ENCODE results near the gene GNAZ. TPM values are rescaled to one million over a fixed set of nuclear protein-coding genes. Genes with fewer than 3 reads are reported as not detected.

The GNAZ gene
- total RNA-seq, 1 experiment from 2014 or later, result 0.48 TPM

DNA sequence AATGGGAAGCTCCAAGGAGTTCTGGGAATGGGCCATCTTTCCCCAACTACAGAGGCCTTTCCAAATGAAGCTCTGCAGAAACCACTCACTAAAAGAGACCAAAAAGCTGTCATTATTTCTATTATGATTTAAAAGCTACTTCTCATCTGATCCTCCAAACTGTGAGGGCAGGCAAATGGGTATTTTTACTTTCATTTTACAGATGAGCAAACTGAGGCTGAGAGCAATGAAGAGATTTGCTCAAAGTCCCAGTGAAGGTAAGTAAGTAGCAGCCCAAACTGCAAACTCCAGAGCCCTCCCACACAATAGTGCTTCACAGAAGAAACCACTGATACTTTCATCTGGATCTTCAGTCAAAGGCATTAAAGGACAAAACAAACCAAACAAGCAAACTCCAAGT is 70.1 kb downstream of the GNAZ start:
- no peak overlapping the region for H3K27ac Mint-ChIP-seq (ENCODE audit: unreplicated experiment)
- intact Hi-C loops (cut with micrococcal nuclease; ENCODE audit: unreplicated experiment), result no loop called here

DNA sequence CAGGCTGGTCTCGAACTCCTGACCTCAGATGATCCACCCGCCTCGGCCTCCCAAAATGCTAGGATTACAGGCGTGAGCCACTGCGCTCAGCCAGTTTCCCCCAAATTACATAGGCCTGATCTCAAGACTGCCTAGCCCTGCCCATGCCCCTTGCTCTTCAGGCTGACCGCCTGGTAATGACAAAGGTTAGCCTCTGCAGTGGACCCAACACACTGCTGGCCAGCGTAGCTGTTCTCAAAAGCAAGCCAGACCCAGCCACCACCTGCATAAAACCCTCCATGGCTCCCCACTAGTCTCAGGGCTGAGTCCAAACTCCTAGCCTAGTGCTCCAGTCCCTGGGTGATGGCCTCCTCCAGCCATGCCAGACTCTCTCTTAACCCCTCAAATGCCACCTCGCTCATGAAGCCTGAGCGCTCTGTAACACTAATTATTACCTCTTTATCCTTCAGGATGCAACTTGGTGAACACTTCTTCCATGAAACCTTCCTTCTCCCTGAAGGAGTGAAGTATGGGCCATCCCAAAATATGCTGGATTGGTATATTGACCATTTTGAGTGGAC is 72.3 kb downstream of the GNAZ start:
- Histone ChIP-seq H3K4me3 (ENCODE audit: low read depth, low read length) (no peak overlapping the region), H3K9me3 (no peaks in the 10 kb centered on the region), H3K36me3 (ENCODE audit: control insufficient read depth, insufficient read depth, low read length) (no peaks in the 10 kb centered on the region; the same call in 1 of the 2 replicates), H3K4me1 (peaks cover 28% of the 10 kb centered on the region), H3K27me3 (replicated peaks; ENCODE audit: control insufficient read depth, insufficient read depth, low read length) (no peaks in the 10 kb centered on the region)
- TF ChIP-seq, protein P1, sequence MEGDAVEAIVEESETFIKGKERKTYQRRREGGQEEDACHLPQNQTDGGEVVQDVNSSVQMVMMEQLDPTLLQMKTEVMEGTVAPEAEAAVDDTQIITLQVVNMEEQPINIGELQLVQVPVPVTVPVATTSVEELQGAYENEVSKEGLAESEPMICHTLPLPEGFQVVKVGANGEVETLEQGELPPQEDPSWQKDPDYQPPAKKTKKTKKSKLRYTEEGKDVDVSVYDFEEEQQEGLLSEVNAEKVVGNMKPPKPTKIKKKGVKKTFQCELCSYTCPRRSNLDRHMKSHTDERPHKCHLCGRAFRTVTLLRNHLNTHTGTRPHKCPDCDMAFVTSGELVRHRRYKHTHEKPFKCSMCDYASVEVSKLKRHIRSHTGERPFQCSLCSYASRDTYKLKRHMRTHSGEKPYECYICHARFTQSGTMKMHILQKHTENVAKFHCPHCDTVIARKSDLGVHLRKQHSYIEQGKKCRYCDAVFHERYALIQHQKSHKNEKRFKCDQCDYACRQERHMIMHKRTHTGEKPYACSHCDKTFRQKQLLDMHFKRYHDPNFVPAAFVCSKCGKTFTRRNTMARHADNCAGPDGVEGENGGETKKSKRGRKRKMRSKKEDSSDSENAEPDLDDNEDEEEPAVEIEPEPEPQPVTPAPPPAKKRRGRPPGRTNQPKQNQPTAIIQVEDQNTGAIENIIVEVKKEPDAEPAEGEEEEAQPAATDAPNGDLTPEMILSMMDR (IDR thresholded peaks at IDR 0.05; ENCODE audit: insufficient read depth in 1 of 2, low read depth in 1 of 2, low read length in 1 of 2, severe bottlenecking in 1 of 2, unreplicated experiment in 1 of 2), result no peak
- POLR2A ChIA-PET, result interaction anchor here (0.6 kb wide), 1 partner anchor 10 kb away, joined by 6 read pairs; no protein-coding TSS in a partner anchor
- no peaks in the 10 kb centered on the region for H3K9me3 Mint-ChIP-seq (ENCODE audit: unreplicated experiment)
- intact Hi-C loops (cut with micrococcal nuclease; ENCODE audit: unreplicated experiment), result loop anchor here (1.0 kb wide), 1 partner anchor 15 kb away; no protein-coding TSS in a partner anchor
- no TSS peak for BruUV-seq (replicated peaks)
- DNase-seq, result no peak
- H3K27me3 Mint-ChIP-seq (ENCODE audit: insufficient read depth, unreplicated experiment), result no peaks in the 10 kb centered on the region
- CTCF ChIA-PET, result interaction anchor here (0.6 to 1.0 kb wide), 6 partner anchors 21 to 450 kb away, joined by 4 to 14 read pairs (median 6); no protein-coding TSS in a partner anchor
- peaks cover 22% of the 10 kb centered on the region for H3K4me1 Mint-ChIP-seq (ENCODE audit: low read depth, unreplicated experiment)
- H3K27ac Mint-ChIP-seq (ENCODE audit: unreplicated experiment), result peak overlapping the region; percentile 94
- peak overlapping the region; percentile 70 for H3K4me3 Mint-ChIP-seq (ENCODE audit: unreplicated experiment)
- no peaks in the 10 kb centered on the region for H3K36me3 Mint-ChIP-seq (ENCODE audit: insufficient read depth, unreplicated experiment)

More for the DNA sequence above, 70.1 kb downstream of the GNAZ start:
- no peaks in the 10 kb centered on the region for H3K9me3 Mint-ChIP-seq (ENCODE audit: unreplicated experiment)
- H3K27me3 Mint-ChIP-seq (ENCODE audit: insufficient read depth, unreplicated experiment), result no peaks in the 10 kb centered on the region
- Histone ChIP-seq H3K9me3 (no peaks in the 10 kb centered on the region), H3K4me3 (ENCODE audit: low read depth, low read length) (no peak overlapping the region), H3K4me1 (peaks cover 14% of the 10 kb centered on the region), H3K27me3 (replicated peaks; ENCODE audit: control insufficient read depth, insufficient read depth, low read length) (no peaks in the 10 kb centered on the region), H3K36me3 (ENCODE audit: control insufficient read depth, insufficient read depth, low read length) (no peaks in the 10 kb centered on the region; the same call in 1 of the 2 replicates)
- CTCF ChIA-PET, result interaction anchor here (0.6 to 0.7 kb wide), 2 partner anchors 53 to 150 kb away, joined by 3 to 6 read pairs; no protein-coding TSS in a partner anchor
- H3K36me3 Mint-ChIP-seq (ENCODE audit: insufficient read depth, unreplicated experiment), result no peaks in the 10 kb centered on the region
- POLR2A ChIA-PET, result no interaction called here
- BruUV-seq (replicated peaks), result no TSS peak
- H3K4me1 Mint-ChIP-seq (ENCODE audit: low read depth, unreplicated experiment), result peaks cover 17% of the 10 kb centered on the region
- TF ChIP-seq, protein P1 (IDR thresholded peaks at IDR 0.05; ENCODE audit: insufficient read depth in 1 of 2, low read depth in 1 of 2, low read length in 1 of 2, severe bottlenecking in 1 of 2, unreplicated experiment in 1 of 2), result no peak
- H3K4me3 Mint-ChIP-seq (ENCODE audit: unreplicated experiment), result no peak overlapping the region
- no peak for DNase-seq

DNA sequence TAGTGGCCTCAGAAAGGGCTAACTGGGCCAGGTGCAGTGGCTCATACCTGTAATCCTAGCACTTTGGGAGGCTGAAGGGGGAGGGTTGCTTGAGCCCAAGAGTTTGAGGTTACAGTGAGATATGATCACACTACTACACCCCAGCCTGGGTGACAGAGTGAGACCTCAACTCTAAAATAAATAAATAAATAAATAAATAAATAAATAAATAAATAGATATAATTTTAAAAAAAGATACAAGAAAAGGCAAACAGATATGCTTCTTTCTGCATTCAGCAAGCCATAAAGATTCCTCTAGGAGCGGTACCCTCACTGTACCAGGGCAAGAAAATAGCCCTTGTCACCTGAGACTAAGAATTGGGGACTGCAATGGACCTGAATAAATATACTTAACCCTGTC is 72.8 kb downstream of the GNAZ start:
- ChIA-PET CTCF (no interaction called here), POLR2A (no interaction called here)
- no peak for DNase-seq
- Mint-ChIP-seq H3K4me1 (ENCODE audit: low read depth, unreplicated experiment) (peaks cover 27% of the 10 kb centered on the region), H3K27ac (ENCODE audit: unreplicated experiment) (peak overlapping the region; percentile 94), H3K4me3 (ENCODE audit: unreplicated experiment) (peak overlapping the region; percentile 70), H3K27me3 (ENCODE audit: insufficient read depth, unreplicated experiment) (no peaks in the 10 kb centered on the region), H3K36me3 (ENCODE audit: insufficient read depth, unreplicated experiment) (no peaks in the 10 kb centered on the region), H3K9me3 (ENCODE audit: unreplicated experiment) (no peaks in the 10 kb centered on the region)
- H3K9me3 ChIP-seq, result no peaks in the 10 kb centered on the region
- H3K27me3 ChIP-seq (replicated peaks; ENCODE audit: control insufficient read depth, insufficient read depth, low read length), result no peaks in the 10 kb centered on the region
- H3K4me1 ChIP-seq, result peaks cover 33% of the 10 kb centered on the region
- no peak overlapping the region for H3K4me3 ChIP-seq (ENCODE audit: low read depth, low read length)
- intact Hi-C loops (cut with micrococcal nuclease; ENCODE audit: unreplicated experiment), result no loop called here
- TF ChIP-seq, protein P1 (IDR thresholded peaks at IDR 0.05; ENCODE audit: insufficient read depth in 1 of 2, low read depth in 1 of 2, low read length in 1 of 2, severe bottlenecking in 1 of 2, unreplicated experiment in 1 of 2), result no peak
- BruUV-seq (replicated peaks), result no TSS peak
- no peaks in the 10 kb centered on the region; the same call in 1 of the 2 replicates for H3K36me3 ChIP-seq (ENCODE audit: control insufficient read depth, insufficient read depth, low read length)
